Liver (tissue), 9 donors: ENCODE results near the gene USH2A. TPM values are rescaled to one million over a fixed set of nuclear protein-coding genes. Genes with fewer than 3 reads are reported as not detected.

ENCODE experiments used
- DNase-seq: peaks from one replicate; pipeline ENCODE4 v3.0.0-alpha.2; 2017; ENCODE audit warnings: low spot score
- H3K27ac ChIP-seq, 2 donors: one replicate each; pipeline ENCODE4 v1.7.0; 2013; ENCODE audit warnings: inconsistent platforms in 2 of 2, low read length in 2 of 2, control low read depth in 1 of 2, low read depth in 1 of 2, mild to moderate bottlenecking in 1 of 2
- H3K27me3 ChIP-seq, 4 donors: one replicate each; pipeline versions ENCODE4 v1.6.1 to v1.7.0; 2013; ENCODE audit warnings: low read length in 3 of 4, inconsistent platforms in 1 of 4, mild to moderate bottlenecking in 1 of 4, moderate library complexity in 1 of 4; ENCODE audit not compliant: control insufficient read depth in 4 of 4, insufficient read depth in 4 of 4
- H3K36me3 ChIP-seq, 4 donors: one replicate each; pipeline versions ENCODE4 v1.6.1 to v1.7.0; 2013; ENCODE audit warnings: low read length in 3 of 4, mild to moderate bottlenecking in 3 of 4, low read depth in 1 of 4, moderate library complexity in 1 of 4; ENCODE audit not compliant: control insufficient read depth in 4 of 4, insufficient read depth in 3 of 4
- H3K4me1 ChIP-seq, 4 donors: one replicate each; pipeline versions ENCODE4 v1.6.1 to v1.7.0; 2013; ENCODE audit warnings: low read length in 3 of 4, mild to moderate bottlenecking in 3 of 4, moderate library complexity in 1 of 4; ENCODE audit not compliant: control insufficient read depth in 4 of 4, insufficient read depth in 4 of 4
- H3K4me3 ChIP-seq, 3 donors: one replicate each; pipeline versions ENCODE4 v1.6.1 to v1.7.0; 2013; ENCODE audit warnings: low read length in 3 of 3, control low read depth in 1 of 3, low read depth in 1 of 3, mild to moderate bottlenecking in 1 of 3
- H3K9ac ChIP-seq, 2 donors: one replicate each; pipeline ENCODE4 v1.7.0; 2013; ENCODE audit warnings: low read length in 2 of 2, mild to moderate bottlenecking in 2 of 2, moderate library complexity in 2 of 2, control low read depth in 1 of 2, low read depth in 1 of 2
- H3K9me3 ChIP-seq, 4 donors: one replicate each; pipeline versions ENCODE4 v1.6.1 to v1.7.0; 2013; ENCODE audit warnings: low read length in 3 of 4; ENCODE audit not compliant: control insufficient read depth in 4 of 4
- ATF3 ChIP-seq: IDR thresholded peaks from 2 replicates; pipeline ENCODE4 v1.6.1; 2016; ENCODE audit warnings: antibody characterized with exemption
- CTCF ChIP-seq: fragments of 150-350 bp; IDR thresholded peaks from 2 replicates; pipeline ENCODE4 v1.5.1; 2017; ENCODE audit warnings: improper control_type of control experiment, low read depth, low read length; ENCODE audit not compliant: missing input control
- EGR1 ChIP-seq, 2 donors: IDR thresholded peaks; 2 replicates each; pipeline ENCODE4 v1.6.1; 2016 to 2018; ENCODE audit warnings: antibody characterized with exemption in 2 of 2, low read depth in 2 of 2
- GABPA ChIP-seq, 2 donors: IDR thresholded peaks in 1 of 2; conservative IDR thresholded peaks in 1 of 2; 2 replicates each; pipeline ENCODE4 v1.6.1; 2016; ENCODE audit warnings: antibody characterized with exemption in 2 of 2, mild to moderate bottlenecking in 1 of 2, moderate library complexity in 1 of 2
- HNF4A ChIP-seq, 2 donors: conservative IDR thresholded peaks; 2 replicates each; pipeline ENCODE4 v1.6.1; 2016; ENCODE audit warnings: antibody characterized with exemption in 2 of 2, mild to moderate bottlenecking in 2 of 2
- HNF4G ChIP-seq: IDR thresholded peaks from 2 replicates; pipeline ENCODE4 v1.6.1; 2016; ENCODE audit warnings: antibody characterized with exemption
- NR2F2 ChIP-seq: IDR thresholded peaks from 2 replicates; pipeline ENCODE4 v1.6.1; 2016; ENCODE audit warnings: antibody characterized with exemption
- RAD21 ChIP-seq, 2 donors: IDR thresholded peaks; 2 replicates each; pipeline ENCODE4 v1.6.1; 2016; ENCODE audit warnings: antibody characterized with exemption in 2 of 2, mild to moderate bottlenecking in 2 of 2
- RXRA ChIP-seq, 2 donors: IDR thresholded peaks; 2 replicates each; pipeline ENCODE4 v1.6.1; 2017 to 2018; ENCODE audit warnings: antibody characterized with exemption in 2 of 2, mild to moderate bottlenecking in 1 of 2
- TAF1 ChIP-seq: conservative IDR thresholded peaks from 2 replicates; pipeline ENCODE4 v1.6.1; 2016; ENCODE audit warnings: antibody characterized with exemption, mild to moderate bottlenecking
- YY1 ChIP-seq: IDR thresholded peaks from 2 replicates; pipeline ENCODE4 v1.6.1; 2016; ENCODE audit warnings: antibody characterized with exemption, mild to moderate bottlenecking
- ZBTB33 ChIP-seq: IDR thresholded peaks from 2 replicates; pipeline ENCODE4 v1.6.1; 2016; ENCODE audit warnings: antibody characterized with exemption
- WGBS: extraction: QIAGEN DNeasy Blood & Tissue Kit; methylation state at CpG from one replicate; pipeline ENCODE4 v1.1.7; 2013; 5-methylcytosine and 5-hydroxymethylcytosine counted together
- polyA plus RNA-seq, 2 donors: library from polyadenylated mRNA; stranded (reverse) in 1 of 2; unstranded in 1 of 2; fragments of 200-250 nt in 1 of 2; fragments of >200 nt in 1 of 2; fragmentation: Nextera tagmentation in 1 of 2; extraction: Ambion mirVana in 1 of 2; gene quantifications; one replicate each; pipeline versions ENCODE4 v1.2.1 to v1.2.3, GENCODE V29; 2013 to 2015
- total RNA-seq, 2 donors: library from RNA; depleted of rRNA; stranded (reverse); fragments of >200 nt; gene quantifications; one replicate each; pipeline ENCODE4 v1.2.3, GENCODE V29; 2014
- TF ChIP-seq, protein P1 (sequence below): IDR thresholded peaks from 2 replicates; pipeline ENCODE4 v1.6.1; 2016; ENCODE audit warnings: antibody characterized with exemption
- donor health status: healthy.
- donor health status: healthy.
- donor health status: healthy.
- donor health status: healthy.
- donor health status: healthy.

The USH2A gene
- total and polyA plus RNA-seq, 4 donors: 0.14 to 1.0 (median 0.31) TPM

DNA sequence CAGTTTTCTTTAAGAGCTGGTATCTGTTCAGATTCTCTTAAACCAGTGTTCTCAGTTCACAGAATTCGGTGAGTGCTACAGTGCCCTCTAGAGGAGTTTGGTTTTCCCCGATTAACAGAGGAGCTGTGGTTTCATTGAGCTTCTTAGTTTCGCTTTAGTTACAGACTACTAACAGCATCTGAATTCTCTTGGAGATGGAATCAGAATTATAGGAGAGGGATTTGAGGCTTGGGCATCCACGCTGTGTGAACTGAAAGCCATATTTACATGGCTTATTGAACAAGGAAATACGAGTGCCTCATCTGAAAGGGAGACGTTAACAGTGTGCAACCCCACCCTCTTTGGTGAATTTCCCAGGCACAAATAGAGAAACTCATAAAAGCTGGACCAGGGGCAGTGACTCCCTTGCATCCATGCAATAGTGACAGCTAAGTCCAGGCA lies 202.0 kb downstream of the USH2A start:
- DNase-seq: peak; percentile 37
- H3K4me1 ChIP-seq: peaks cover 0 to 4% (median under 1%) of the 10 kb centered on the region in 4 donors
- no peak overlapping the region for H3K9ac ChIP-seq
- H3K9me3 ChIP-seq: no peaks in the 10 kb centered on the region
- no peaks in the 10 kb centered on the region for H3K27me3 ChIP-seq
- H3K27ac ChIP-seq: peak overlapping the region in 1 of 2 donors; percentile 6
- WGBS: 4% methylated on average over 6 of the region's 6 CpGs
- H3K4me3 ChIP-seq: peak overlapping the region; percentile 27 to 66 (median 33)
- H3K36me3 ChIP-seq: no peaks in the 10 kb centered on the region
- TF ChIP-seq, protein P1, sequence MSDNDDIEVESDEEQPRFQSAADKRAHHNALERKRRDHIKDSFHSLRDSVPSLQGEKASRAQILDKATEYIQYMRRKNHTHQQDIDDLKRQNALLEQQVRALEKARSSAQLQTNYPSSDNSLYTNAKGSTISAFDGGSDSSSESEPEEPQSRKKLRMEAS: no peak
- TF ChIP-seq RXRA (IDR thresholded peaks at IDR 0.05) (peak in 1 of 2 donors; percentile 6), CTCF (peak; percentile 65), RAD21 (IDR thresholded peaks at IDR 0.05) (peak; percentile 85 to 87), HNF4A (conservative IDR thresholded peaks at IDR 0.05) (peak in 1 of 2 donors; percentile 9), ATF3 (no peak), HNF4G (no peak), ZBTB33 (no peak), GABPA (IDR thresholded peaks at IDR 0.05 in 1 of 2, conservative IDR thresholded peaks at IDR 0.05 in 1 of 2) (no peak), YY1 (no peak), TAF1 (no peak)

GRCh38 chr1:216216305-216216704 lies 206.9 kb downstream of the USH2A start:
- H3K27me3 ChIP-seq: no peaks in the 10 kb centered on the region
- DNase-seq: no peak
- 89% methylated on average over 3 of the region's 3 CpGs for WGBS
- TF ChIP-seq NR2F2: no peak
- no peak for TF ChIP-seq EGR1 (IDR thresholded peaks at IDR 0.05; ENCODE audit: low read depth in 2 of 2)
- no peak for TF ChIP-seq CTCF
- H3K9me3 ChIP-seq: no peaks in the 10 kb centered on the region
- no peaks in the 10 kb centered on the region for H3K36me3 ChIP-seq
- H3K4me1 ChIP-seq: peaks cover 0 to under 1% (median 0%) of the 10 kb centered on the region in 4 donors
- H3K4me3 ChIP-seq: no peak overlapping the region
- H3K9ac ChIP-seq: no peak overlapping the region
- no peak overlapping the region for H3K27ac ChIP-seq
